GM21717 (cell line): ENCODE data around the gene TCEA2.
A peak's percentile ranks its signal among the peaks of the same experiment; 100 is the strongest.

ENCODE experiments used
- ATAC-seq: cut with Tn5 transposase; IDR thresholded peaks from one replicate; pipeline ENCODE4 v1.9.1; 2021; ENCODE audit warnings: mild to moderate bottlenecking, moderate library complexity; ENCODE audit not compliant: unreplicated experiment

TCEA2 gene

GRCh38 chr20:64062596-64063388, at the start of gene TCEA2:
Gene TCEA2 (plus strand): TSS chr20:64063198. CDS start chr20:64063313, 115 bp downstream.
- ATAC-seq: peak; percentile 75

GRCh38 chr20:64015635-64016034, 47.4 kb upstream of the TCEA2 start:
- no peak for ATAC-seq

DNA sequence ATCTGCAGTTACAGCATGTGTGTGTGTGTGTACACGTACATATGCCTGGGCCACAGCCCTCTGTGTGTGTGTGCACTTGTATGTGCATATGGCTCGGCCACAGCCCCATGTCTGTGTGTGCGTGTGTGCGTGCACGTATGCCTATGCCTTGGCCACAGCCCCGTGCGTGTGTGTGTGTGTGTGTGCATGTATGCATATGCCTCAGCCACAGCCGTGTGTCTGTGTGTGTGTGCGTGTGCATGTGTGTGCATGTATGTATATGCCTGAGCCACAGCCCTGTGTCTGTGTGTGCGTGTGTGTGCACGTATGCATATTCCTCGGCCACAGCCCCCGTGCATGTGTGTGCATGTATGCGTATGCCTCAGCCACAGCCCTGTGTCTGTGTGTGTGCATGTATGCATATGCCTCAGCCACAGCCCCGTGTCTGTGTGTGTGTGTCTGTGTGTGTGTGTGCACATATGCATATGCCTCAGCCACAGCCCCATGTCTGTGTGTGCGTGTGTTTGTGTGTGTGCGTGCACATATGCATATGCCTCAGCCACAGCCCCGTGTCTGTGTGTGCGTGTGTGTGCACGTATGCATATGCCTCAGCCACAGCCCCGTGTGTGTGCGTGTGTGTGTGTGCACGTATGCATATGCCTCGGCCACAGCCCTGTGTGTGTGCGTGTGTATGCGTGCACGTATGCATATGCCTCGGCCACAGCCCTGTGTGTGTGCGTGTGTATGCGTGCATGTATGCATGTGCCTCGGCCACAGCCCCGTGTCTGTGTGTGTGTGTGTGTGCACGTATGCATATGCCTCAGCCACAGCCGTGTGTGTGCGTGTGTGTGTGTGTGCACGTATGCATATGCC, 41.6 kb upstream of the TCEA2 start:
- ATAC-seq: no peak

GRCh38 chr20:64022671-64023360, 40.2 kb upstream of the TCEA2 start:
- ATAC-seq: no peak

DNA sequence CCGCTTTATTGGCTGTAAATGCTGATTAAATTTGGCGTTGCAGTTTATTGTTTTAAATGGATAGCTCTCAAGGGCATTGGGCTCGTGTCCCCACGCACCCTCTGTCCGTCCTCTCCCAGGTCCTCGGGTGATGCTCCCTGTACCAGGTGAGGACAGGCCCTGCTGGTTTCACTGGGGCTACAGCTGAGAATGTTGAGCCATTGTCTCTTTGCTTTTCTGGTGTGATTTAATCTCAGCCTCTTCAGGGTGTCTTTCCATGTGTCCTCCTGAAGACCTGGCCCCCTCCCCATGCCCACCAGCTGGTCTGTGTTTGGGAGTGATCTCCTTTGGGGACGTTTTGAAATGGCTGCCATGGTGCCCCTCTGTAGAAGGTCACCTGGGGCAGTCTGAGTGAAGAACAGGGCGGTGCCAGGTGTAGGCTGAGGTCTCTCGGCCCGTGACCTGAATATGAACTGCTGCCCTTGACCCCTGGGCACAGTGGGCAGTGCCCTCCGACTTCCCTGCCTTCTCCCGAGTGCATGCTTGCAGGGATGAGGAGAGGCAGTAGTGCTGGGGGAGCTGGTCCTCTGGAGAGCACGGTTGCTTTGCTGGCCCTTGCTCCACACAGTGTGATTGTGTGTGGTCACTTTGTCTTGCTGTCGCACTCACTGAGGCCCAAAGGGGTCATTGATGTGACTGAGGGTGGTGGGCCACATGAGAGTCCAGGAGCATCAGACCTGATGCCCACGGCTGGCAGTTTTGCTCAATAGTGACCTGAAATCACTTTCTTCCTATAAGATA, 39.4 kb upstream of the TCEA2 start:
- no peak for ATAC-seq

DNA sequence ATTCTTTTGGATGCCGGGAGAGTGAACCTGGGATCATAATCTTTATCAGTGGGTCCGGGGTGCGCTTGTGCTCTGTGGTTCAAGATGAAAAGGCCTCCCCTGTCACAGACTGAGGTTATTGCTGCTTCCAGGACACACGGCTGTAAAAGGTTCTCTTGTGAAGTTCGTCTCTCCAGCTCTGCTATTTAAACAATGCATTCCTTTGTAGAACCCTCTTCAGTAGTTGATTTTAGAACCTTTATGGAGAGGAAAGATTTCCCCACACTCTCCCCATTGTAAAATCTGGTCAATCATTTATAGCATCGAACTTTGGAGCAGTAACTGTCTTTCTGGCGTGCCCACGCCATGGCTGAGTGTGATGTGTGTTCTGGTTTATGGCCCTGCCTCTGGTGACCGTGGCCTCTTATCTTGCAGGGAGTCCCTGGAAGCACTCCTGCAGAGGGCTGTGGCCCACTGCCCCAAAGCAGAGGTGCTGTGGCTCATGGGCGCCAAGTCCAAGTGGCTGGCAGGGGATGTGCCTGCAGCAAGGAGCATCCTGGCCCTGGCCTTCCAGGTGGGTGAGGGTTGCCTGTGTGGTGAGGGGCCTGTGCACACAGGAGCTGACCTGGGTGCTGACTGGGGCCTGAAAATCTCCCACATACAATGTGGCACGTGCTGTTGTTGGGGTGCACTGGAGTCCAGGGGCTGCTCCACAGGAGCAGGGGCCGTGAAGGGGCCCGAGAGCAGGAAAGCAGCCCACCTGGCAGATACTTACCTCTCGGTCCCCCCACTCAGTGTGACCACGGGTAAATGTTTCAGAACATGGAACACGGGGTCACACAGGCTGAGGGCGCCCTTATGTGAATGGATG, 38.6 kb upstream of the TCEA2 start:
- no peak for ATAC-seq

- no peak for ATAC-seq
Measured at GRCh38 chr20:64025101-64025825, 37.7 kb upstream of the TCEA2 start.

GRCh38 chr20:64025826-64026412, 37.1 kb upstream of the TCEA2 start:
- ATAC-seq: no peak

DNA sequence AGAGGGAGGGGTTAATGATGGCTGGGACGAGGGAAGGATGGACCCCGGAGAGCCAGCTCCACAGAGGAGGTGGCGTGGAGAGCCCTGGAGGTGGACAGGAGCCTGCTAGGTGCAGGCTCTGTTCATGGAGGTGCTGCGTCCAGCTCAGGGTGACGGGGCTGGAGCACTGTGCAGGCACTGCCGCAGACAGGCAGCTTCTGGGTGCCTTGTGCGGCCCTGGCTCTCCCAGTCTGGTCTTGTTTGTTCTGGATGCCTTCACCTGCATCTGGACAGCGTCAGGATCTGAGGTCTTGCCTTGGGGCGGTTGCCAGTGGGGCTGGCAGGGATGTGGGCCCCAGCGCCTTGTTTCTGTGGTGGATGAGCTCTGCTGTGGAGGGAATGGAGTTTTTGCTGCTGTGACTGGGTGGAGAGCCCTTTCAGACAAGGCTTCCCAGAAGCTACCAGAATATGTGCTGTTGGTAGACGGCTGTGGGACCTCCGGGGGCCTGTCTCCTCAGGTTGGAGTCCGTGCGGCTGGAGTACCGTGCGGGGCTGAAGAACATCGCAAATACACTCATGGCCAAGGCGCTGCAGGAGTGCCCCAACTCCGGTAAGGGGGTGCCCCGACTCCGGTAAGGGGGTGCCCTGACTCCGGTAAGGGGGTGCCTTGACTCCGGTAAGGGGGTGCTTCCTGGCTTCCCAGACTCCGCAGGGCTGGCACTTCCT, 34.9 kb upstream of the TCEA2 start:
- no peak for ATAC-seq

- no peak for ATAC-seq
Measured at GRCh38 chr20:64029293-64030117, 33.5 kb upstream of the TCEA2 start.

- ATAC-seq: no peak
Measured at GRCh38 chr20:64030371-64031134, 32.4 kb upstream of the TCEA2 start.

- ATAC-seq: no peak
Measured at GRCh38 chr20:64031822-64032314, 31.1 kb upstream of the TCEA2 start.

DNA sequence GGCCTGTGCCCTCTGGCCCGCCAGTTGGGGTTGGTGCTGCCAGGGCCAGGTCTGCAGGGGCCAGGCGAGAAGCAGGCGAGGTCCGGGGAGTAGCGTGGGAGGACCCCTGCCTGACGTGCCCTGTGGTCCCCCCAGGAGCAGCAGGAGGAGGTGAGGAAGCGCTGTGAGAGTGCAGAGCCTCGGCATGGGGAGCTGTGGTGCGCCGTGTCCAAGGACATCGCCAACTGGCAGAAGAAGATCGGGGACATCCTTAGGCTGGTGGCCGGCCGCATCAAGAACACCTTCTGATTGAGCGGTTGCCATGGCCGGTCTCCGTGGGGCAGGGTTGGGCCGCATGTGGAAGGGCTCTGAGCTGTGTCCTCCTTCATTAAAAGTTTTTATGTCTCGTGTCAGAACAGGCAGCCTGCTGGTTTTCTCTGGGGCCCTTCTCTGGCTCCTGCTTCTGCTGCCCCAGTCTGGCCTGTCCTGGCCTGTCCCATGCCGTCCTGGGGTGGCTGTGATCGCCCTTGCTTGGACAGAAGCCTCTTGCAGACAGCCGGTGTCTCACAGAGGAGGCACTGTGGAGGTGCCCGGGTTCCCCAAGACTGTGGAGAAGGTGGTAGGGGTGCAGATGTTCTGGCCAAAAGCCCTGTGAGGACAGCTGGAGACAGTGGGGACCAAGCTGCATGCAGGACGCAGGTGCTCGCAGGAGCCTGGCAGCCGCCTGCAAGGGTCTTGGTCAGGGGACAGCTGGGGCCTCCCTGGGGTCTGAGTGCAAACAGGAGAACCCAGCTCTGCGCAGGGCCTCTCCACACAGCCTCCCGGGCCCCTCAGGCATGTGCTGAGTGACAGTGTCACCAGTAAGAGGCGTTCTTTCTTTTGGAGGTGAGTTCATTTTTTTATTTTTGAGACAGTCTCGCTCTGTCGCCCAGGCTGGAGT, 30.0 kb upstream of the TCEA2 start:
- no peak for ATAC-seq

GRCh38 chr20:64033981-64034493, 29.0 kb upstream of the TCEA2 start:
- no peak for ATAC-seq
